Sigmoid colon (tissue), 4 donors: Measurements from ENCODE around the gene CMTR1.

Source experiments
- CTCF ChIP-seq, 4 experiments: fragments of 450-650 bp in 3 of 4; fragments of 200-600 bp in 1 of 4; IDR thresholded peaks; one replicate each; pipeline ENCODE4 v1.5.1; 2016 to 2019; ENCODE audit warnings: antibody characterized with exemption in 4 of 4, mild to moderate bottlenecking in 3 of 4, moderate library complexity in 2 of 4
- EP300 ChIP-seq, 4 donors: sonication (generic); formaldehyde crosslinking; IDR thresholded peaks; one replicate each; pipeline ENCODE4 v1.6.1; 2017; ENCODE audit warnings: antibody characterized with exemption in 4 of 4
- POLR2AphosphoS5 ChIP-seq, 4 donors: sonication (generic); formaldehyde crosslinking; IDR thresholded peaks; one replicate each; pipeline ENCODE4 v1.6.1; 2017; ENCODE audit warnings: antibody characterized with exemption in 4 of 4

DNA sequence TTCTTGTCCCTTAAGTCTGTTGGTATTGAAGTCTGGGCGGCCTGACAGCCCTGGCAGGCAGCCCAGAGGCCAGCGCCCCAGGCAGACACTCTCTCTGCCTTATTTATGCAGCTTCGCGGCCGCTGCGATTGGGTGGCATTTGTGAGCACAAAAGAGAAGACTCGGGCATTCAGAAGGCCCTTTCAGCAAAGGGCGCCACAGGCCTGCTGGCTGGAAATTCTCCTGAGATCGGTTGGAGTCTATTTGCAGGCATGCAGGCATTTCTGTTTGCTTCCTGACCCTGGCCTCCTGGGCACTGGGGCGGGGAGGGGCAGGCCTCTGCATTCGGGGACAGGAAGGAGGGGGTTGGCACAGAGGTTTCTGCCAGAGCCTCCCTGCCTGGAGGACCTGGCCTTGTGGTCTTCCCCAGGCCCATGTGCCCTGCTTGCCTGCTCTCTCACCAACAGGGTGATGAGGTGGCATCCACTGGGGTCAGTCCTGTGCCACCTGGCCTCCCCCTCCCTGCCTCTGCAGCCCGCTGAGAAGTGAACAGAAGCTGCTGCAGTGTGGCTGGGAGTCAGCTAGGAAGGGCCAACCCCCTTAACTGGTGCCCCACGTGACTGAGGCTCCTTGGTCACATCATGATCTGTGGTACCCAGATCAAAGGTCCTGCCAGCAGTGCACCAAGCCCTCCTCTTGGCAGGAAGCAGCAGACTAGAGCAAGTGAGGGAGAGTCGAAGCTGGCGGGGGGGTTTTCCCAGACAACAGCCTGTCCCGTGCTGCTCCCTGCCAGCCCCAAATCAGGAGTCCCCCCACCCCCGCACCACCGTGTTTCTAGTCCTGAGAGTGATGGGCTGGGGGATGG lies 83.3 kb downstream of the CMTR1 start:
- TF ChIP-seq CTCF (IDR thresholded peaks at IDR 0.05): no peak
- TF ChIP-seq EP300 (IDR thresholded peaks at IDR 0.05): no peak
- TF ChIP-seq POLR2AphosphoS5 (IDR thresholded peaks at IDR 0.05): no peak
